K562 (cell line): ENCODE results near the gene OCIAD2.
"Not testable (repeated sequence)": the region's sequence is repeated elsewhere in the genome, so short reads cannot be mapped to it uniquely, and the experiment has no call there.

ENCODE experiments used
- FOXP4 ChIP-seq: sonication (generic); formaldehyde crosslinking; IDR thresholded peaks from 2 replicates; pipeline ENCODE4 v1.8.0; 2022; ENCODE audit warnings: mild to moderate bottlenecking, missing genetic modification reagents, borderline replicate concordance
- MTA3 ChIP-seq: fragments of 450-650 bp; formaldehyde crosslinking; IDR thresholded peaks from 2 replicates; pipeline ENCODE4 v1.6.1; 2017; ENCODE audit warnings: mild to moderate bottlenecking, borderline replicate concordance
- PCBP2 ChIP-seq: fragments of 200-400 bp; formaldehyde crosslinking; IDR thresholded peaks from 2 replicates; pipeline ENCODE4 v1.6.1; 2018; ENCODE audit warnings: low read length, low read depth, mild to moderate bottlenecking, moderate library complexity; ENCODE audit not compliant: poor library complexity, severe bottlenecking
- ZNF232 ChIP-seq: sonication (generic); formaldehyde crosslinking; IDR thresholded peaks from 2 replicates; pipeline ENCODE4 v1.8.0; 2022; ENCODE audit warnings: mild to moderate bottlenecking, missing genetic modification reagents
- TF ChIP-seq, protein P1 (sequence below), 2 experiments: fragments of 450-650 bp in 1 of 2; sonication (generic) in 1 of 2; formaldehyde crosslinking in 1 of 2; IDR thresholded peaks; 2 replicates each; pipeline versions ENCODE4 v1.7.1 to v1.9.0; 2016 to 2022; ENCODE audit warnings: inconsistent platforms in 1 of 2, mild to moderate bottlenecking in 1 of 2, missing genetic modification reagents in 1 of 2

GRCh38 chr4:48881646-48882045, 24.9 kb downstream of the OCIAD2 start:
- TF ChIP-seq PCBP2; MTA3; FOXP4 (CRISPR knock-in tag); ZNF232 (CRISPR knock-in tag): not testable (repeated sequence)
- TF ChIP-seq, protein P1, sequence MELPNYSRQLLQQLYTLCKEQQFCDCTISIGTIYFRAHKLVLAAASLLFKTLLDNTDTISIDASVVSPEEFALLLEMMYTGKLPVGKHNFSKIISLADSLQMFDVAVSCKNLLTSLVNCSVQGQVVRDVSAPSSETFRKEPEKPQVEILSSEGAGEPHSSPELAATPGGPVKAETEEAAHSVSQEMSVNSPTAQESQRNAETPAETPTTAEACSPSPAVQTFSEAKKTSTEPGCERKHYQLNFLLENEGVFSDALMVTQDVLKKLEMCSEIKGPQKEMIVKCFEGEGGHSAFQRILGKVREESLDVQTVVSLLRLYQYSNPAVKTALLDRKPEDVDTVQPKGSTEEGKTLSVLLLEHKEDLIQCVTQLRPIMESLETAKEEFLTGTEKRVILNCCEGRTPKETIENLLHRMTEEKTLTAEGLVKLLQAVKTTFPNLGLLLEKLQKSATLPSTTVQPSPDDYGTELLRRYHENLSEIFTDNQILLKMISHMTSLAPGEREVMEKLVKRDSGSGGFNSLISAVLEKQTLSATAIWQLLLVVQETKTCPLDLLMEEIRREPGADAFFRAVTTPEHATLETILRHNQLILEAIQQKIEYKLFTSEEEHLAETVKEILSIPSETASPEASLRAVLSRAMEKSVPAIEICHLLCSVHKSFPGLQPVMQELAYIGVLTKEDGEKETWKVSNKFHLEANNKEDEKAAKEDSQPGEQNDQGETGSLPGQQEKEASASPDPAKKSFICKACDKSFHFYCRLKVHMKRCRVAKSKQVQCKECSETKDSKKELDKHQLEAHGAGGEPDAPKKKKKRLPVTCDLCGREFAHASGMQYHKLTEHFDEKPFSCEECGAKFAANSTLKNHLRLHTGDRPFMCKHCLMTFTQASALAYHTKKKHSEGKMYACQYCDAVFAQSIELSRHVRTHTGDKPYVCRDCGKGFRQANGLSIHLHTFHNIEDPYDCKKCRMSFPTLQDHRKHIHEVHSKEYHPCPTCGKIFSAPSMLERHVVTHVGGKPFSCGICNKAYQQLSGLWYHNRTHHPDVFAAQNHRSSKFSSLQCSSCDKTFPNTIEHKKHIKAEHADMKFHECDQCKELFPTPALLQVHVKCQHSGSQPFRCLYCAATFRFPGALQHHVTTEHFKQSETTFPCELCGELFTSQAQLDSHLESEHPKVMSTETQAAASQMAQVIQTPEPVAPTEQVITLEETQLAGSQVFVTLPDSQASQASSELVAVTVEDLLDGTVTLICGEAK (IDR thresholded peaks at IDR 0.05) = not testable (repeated sequence)
- TF ChIP-seq, protein P1 (CRISPR knock-in tag; IDR thresholded peaks at IDR 0.05) = not testable (repeated sequence)
